T-helper 1 cell treated with Interleukin-12 subunit alpha and Interleukin-12 subunit beta and Interleukin-4 antibody, amounts not matched to agents 30 ng/mL and 1 ng/mL, for 36 hours (primary cell): Measurements from ENCODE around the gene TRIP12. TPM values are rescaled to one million over a fixed set of nuclear protein-coding genes. Genes with fewer than 3 reads are reported as not detected.
"Not testable (repeated sequence)": the region's sequence is repeated elsewhere in the genome, so short reads cannot be mapped to it uniquely, and the experiment has no call there.

Experiments
- intact Hi-C: fragments of 100-400 bp; cut with micrococcal nuclease; formaldehyde crosslinking; loops from one replicate; pipeline ENCODE4 v1.15.1; 2024
- total RNA-seq: library from RNA; stranded (reverse); gene quantifications from 2 replicates; pipeline ENCODE4 v1.2.3, GENCODE V29; 2022

The TRIP12 gene
- total RNA-seq, 1 donor from 2014 or later: 275 TPM

GRCh38 chr2:229835596-229836283 lies 86.1 kb downstream of the TRIP12 start:
- intact Hi-C loops: loop anchor here (1.0 kb wide), 2 partner anchors 13 to 17 kb away; no protein-coding TSS in a partner anchor

DNA sequence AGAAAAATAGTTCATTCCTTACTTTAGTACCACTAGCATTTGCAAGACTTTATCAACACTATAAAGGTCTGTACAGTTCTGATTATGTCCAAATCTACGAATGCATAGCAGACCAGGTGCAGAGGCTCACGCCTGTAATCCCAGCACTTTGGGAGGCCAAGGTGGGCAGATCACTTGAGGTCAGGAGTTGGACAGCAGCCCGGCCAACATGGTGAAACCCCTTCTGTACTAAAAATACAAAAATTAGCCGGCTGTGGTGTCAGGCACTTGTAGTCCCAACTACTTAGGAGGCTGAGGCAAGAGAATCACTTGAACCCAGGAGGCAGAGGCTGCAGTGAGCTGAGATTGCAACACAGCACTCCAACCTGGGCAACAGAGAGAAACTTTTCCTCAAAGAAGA lies 87.4 kb downstream of the TRIP12 start:
- intact Hi-C loops: not testable (repeated sequence)

DNA sequence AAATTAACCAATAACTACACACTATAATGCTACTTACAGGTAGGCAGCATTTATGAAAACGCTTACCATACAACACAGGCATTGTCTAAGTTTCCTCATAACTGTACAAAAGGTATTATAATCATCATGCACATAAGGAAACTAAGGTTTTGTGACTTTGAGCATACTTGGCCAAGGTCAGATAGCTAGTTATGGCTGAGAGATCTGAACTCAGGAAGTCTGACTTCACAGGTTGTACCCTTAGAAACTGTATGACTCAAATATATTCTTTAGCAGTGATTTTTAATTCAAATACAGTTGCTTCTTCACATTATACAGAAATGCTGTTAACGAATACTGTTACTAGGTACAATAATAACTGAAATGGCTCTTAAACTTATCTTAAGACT lies 89.3 kb downstream of the TRIP12 start:
- intact Hi-C loops: no loop called here

- intact Hi-C loops: no loop called here
These were observed 89.9 kb downstream of the TRIP12 start for GRCh38 chr2:229831805-229832509.

DNA sequence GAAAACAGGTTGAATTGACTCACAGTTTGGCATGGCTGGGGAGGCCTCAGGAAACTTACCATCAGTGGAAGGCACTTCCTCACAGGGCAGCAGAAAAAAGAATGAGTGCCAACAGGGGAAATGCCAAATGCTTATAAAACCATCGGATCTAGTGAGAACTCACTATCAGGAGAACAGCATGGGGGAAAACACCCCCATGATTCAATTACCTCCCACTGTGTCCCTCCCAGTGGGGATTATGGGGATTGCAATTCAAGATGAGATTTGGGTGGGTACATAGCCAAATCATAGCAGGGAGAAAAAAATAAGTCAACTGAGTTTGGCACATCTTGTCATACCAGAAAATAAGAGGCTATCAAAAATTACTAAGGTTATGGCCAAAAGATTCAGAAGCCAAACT lies 96.3 kb downstream of the TRIP12 start:
- intact Hi-C loops: loop anchor here (10.0 kb wide), 2 partner anchors 489 to 1229 kb away; partner anchors contain the start of gene PSMD1

- intact Hi-C loops: loop anchor here (5.0 to 10.0 kb wide), 4 partner anchors 493 to 1233 kb away; partner anchors contain the start of genes CAB39 and PSMD1
These were observed 100.5 kb downstream of the TRIP12 start for GRCh38 chr2:229821316-229821715.

DNA sequence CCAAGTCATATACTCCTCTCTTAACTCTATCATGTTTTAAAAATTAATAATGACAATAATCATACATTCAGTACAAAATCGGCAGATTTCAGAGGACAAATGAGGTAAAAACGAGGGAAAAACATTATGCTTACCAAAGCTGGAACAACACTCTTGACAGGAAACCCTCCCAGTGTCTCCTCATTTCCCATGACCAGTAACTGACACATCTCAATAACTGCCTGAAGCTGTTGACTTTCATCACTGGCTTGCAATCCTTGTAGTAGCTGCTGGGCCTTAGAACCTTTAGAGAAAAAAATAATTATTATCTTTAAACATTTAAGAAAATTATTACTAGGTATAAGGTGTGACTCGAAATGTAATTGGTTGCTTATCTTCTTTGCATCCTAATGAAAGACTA lies 103.6 kb downstream of the TRIP12 start:
- intact Hi-C loops: no loop called here

DNA sequence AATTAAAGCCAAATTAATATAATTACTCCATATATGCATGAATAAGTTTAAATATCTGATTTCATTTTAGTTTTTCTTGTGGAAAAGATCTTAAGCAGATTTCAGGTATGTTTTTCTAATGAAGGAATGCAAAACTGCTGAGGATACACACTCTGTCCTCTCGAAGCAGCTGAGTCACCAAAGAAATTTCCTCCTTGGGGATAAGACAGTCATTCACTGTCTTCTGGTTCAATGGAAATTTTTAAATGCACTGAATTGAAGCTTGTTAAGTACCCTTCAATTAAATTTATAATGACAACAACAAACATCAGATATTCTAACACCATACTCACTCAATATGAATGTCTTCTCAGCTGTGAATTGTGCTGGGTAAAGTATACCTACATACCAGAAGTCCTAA lies 106.0 kb downstream of the TRIP12 start:
- intact Hi-C loops: loop anchor here (2.0 kb wide), 1 partner anchor 13 kb away; no protein-coding TSS in a partner anchor

GRCh38 chr2:229815342-229815741 lies 106.5 kb downstream of the TRIP12 start:
- intact Hi-C loops: no loop called here

DNA sequence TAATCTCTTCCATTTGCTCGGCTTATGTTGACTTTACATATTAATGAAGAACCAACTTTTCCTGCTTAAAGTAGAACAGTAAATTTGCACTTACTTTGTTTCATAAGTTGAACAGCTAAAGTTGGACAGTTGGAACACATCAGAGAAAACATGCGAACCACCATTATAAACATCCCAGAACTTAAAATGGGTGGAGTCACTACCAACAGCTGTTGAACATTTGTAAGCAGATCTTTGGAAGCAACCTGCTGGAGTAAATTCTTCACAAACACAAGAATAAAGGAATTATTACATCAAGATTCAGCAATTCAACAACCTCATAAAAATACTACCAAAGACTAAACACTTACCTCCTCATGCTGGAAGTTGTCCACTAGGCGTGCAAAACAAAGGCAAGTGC lies 111.0 kb downstream of the TRIP12 start:
- intact Hi-C loops: no loop called here

DNA sequence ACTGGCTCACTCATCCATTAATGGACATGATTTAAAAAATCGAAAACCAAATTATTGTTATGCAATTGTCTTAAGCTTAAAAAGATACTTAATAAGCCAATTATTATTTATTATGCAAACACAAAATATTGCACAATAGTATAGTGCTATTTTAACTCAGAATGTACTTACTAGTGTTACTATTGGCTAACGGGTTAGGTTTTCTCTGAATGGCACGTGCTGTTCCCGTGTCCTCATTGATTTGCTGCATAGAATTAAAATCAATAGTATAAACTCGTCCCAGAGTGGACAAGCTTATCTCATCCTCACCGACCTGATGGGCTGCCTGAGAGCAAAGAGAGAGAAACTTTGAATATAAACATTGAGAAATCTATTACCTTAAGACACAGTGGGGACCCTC lies 116.2 kb downstream of the TRIP12 start:
- intact Hi-C loops: no loop called here

GRCh38 chr2:229802785-229803184 lies 119.0 kb downstream of the TRIP12 start:
- intact Hi-C loops: loop anchor here (2.0 to 5.0 kb wide), 2 partner anchors 14 to 360 kb away; no protein-coding TSS in a partner anchor

DNA sequence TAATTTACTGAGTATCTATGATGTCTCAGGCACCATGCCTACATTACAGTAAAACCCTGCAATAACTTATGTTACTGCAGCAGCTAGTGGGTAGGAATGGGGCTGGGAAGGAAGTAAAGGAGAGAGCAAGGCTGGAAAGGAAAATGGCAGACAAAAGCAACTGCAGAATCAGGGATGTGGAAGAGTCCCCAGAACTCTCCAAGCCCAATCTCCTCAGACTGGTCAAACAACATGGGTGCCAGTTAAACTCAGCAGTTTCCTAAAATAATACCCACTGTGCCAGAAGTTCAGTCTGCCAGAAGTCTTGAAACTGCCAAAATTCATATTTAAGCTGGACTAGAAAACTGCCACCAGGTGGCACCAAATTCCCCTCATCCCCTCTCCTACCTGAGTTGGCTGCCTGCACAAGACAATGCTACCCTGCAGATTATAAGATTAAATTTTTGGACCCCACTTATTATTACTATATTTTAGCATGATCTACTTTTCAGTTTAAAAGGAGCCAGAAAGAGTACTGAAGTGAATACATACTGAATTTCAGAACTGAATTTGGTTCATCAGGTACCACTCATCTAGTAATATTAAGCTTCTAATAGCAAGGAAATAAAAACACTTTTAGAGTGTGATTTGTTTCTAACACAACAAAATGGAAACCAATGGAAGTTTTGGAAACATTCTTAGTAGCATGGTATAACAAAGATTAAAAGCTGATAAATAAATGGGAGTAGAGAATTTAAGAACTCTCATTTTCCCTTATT lies 120.6 kb downstream of the TRIP12 start:
- intact Hi-C loops: loop anchor here (1.0 to 5.0 kb wide), 8 partner anchors 20 to 810 kb away; no protein-coding TSS in a partner anchor

GRCh38 chr2:229798446-229799155 lies 123.2 kb downstream of the TRIP12 start:
- intact Hi-C loops: no loop called here

DNA sequence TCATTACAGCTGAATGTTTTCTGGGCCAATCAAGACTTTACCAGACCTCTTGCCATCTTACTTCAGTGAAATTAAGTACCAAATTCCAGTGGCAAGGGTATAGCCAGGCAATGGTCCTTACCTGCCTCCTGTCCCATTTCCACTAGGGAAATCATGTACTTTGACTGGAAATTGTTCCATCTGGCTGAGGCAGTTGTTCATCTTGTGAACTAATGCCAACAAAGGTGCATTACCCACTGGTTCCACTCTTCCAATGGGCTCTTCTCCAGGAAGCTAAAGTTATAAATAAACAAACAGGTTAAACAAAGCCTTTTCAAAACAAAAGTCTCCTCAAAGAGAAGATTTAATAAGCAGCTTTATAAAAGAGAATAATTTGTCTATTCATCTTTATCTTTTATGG lies 126.8 kb downstream of the TRIP12 start:
- intact Hi-C loops: no loop called here

- intact Hi-C loops: no loop called here
These were observed 127.2 kb downstream of the TRIP12 start for GRCh38 chr2:229794636-229795035.

GRCh38 chr2:229786289-229786688 lies 135.5 kb downstream of the TRIP12 start:
- intact Hi-C loops: loop anchor here (10.0 kb wide), 1 partner anchor 1009 kb away; no protein-coding TSS in a partner anchor

DNA sequence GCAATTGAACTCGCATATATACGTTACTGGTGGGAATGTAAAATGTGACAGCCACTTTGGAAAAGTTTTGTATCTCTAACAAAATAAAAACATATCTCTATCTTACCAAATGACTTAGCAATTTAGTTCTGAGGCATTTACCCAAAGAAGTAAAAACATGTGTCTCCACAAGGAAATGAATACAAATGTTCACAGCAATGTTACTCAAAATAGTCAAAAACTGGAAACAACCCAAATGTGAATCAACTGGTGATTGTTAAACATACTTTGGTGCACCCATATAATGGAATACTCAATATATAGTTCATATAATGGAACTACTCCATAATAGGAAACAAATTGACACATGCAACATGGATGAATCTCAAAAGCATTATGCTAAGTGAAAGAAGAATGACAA lies 137.0 kb downstream of the TRIP12 start:
- intact Hi-C loops: loop anchor here (5.0 to 10.0 kb wide), 2 partner anchors 223 to 1010 kb away; no protein-coding TSS in a partner anchor

GRCh38 chr2:229783108-229783721 lies 138.6 kb downstream of the TRIP12 start:
- intact Hi-C loops: loop anchor here (5.0 to 10.0 kb wide), 2 partner anchors 224 to 1012 kb away; no protein-coding TSS in a partner anchor
